K562 (cell line): ENCODE measurements around the gene VEGFA. TPM values are rescaled to one million over a fixed set of nuclear protein-coding genes. Genes with fewer than 3 reads are reported as not detected.
A peak's percentile ranks its signal among the peaks of the same experiment; 100 is the strongest.

Experiments
- BRCA1 ChIP-seq, 2 experiments: fragments of 450-650 bp in 1 of 2; sonication (generic) in 1 of 2; formaldehyde crosslinking in 1 of 2; IDR thresholded peaks; 2 replicates each; pipeline versions ENCODE4 v1.5.0 to v1.6.1; 2017 to 2020; ENCODE audit warnings: mild to moderate bottlenecking in 1 of 2, missing genetic modification reagents in 1 of 2
- CBFB ChIP-seq: sonication (generic); formaldehyde crosslinking; IDR thresholded peaks from 2 replicates; pipeline ENCODE4 v1.4.0; 2020; ENCODE audit warnings: mild to moderate bottlenecking, missing genetic modification reagents
- GABPB1 ChIP-seq: sonication (generic); formaldehyde crosslinking; IDR thresholded peaks from 2 replicates; pipeline ENCODE4 v1.8.0; 2022; ENCODE audit warnings: mild to moderate bottlenecking, missing genetic modification reagents
- HIVEP1 ChIP-seq: fragments of 250-450 bp; sonication (Bioruptor Pico); IDR thresholded peaks from 2 replicates; pipeline ENCODE4 v1.4.0; 2020; ENCODE audit warnings: mild to moderate bottlenecking
- MYNN ChIP-seq, 2 experiments: sonication (generic); formaldehyde crosslinking in 1 of 2; IDR thresholded peaks; 2 replicates each; pipeline versions ENCODE4 v1.5.0 to v1.6.1; 2016 to 2020; ENCODE audit warnings: antibody characterized with exemption in 1 of 2, missing genetic modification reagents in 1 of 2
- NCOA4 ChIP-seq: fragments of 450-650 bp; IDR thresholded peaks from 2 replicates; pipeline ENCODE4 v1.6.1; 2018; ENCODE audit warnings: mild to moderate bottlenecking; ENCODE audit not compliant: partially characterized antibody
- NFIC ChIP-seq: fragments of 450-650 bp; IDR thresholded peaks from 2 replicates; pipeline ENCODE4 v1.6.1; 2017; ENCODE audit warnings: mild to moderate bottlenecking, inconsistent platforms
- RFX5 ChIP-seq: IDR thresholded peaks from 2 replicates; pipeline ENCODE4 v1.6.1; 2011; ENCODE audit warnings: low read depth, mild to moderate bottlenecking, improper control_type of control experiment, low read length
- SOX6 ChIP-seq: fragments of 450-650 bp; IDR thresholded peaks from 2 replicates; pipeline ENCODE4 v1.6.1; 2014; ENCODE audit warnings: mild to moderate bottlenecking
- ZBTB8A ChIP-seq: fragments of 450-650 bp; IDR thresholded peaks from 2 replicates; pipeline ENCODE4 v1.6.1; 2018; ENCODE audit warnings: mild to moderate bottlenecking, moderate library complexity; ENCODE audit not compliant: partially characterized antibody
- ZNF444 ChIP-seq: fragments of 250-450 bp; sonication (Bioruptor Pico); IDR thresholded peaks from 2 replicates; pipeline ENCODE4 v1.4.0; 2020; ENCODE audit warnings: mild to moderate bottlenecking, moderate library complexity
- ZNF766 ChIP-seq: fragments of 200-800 bp; sonication (Bioruptor generic); conservative IDR thresholded peaks from 2 replicates; pipeline ENCODE4 v1.6.1; 2016; ENCODE audit warnings: missing genetic modification characterization, missing compliant biosample characterization
- polyA plus RNA-seq, 8 experiments: library from polyadenylated mRNA; depleted of rRNA in 4 of 8; stranded (reverse) in 5 of 8; unstranded in 3 of 8; fragments of >200 nt; fragmentation: Nextera tagmentation in 2 of 8; fragmentation: Illumina TruSeq in 1 of 8; extraction: Ambion mirVana in 2 of 8; extraction: Trizol in 1 of 8; gene quantifications; 2 replicates each; pipeline versions ENCODE4 v1.2.1 to v1.2.3, GENCODE V29; 2011 to 2014; ENCODE audit warnings: inconsistent platforms in 1 of 8, missing spikeins in 1 of 8
- total RNA-seq, 7 experiments: library from RNA; depleted of rRNA in 6 of 7; stranded (reverse); fragments of >200 nt in 6 of 7; fragmentation: Illumina TruSeq in 2 of 7; extraction: Trizol in 2 of 7; gene quantifications; 2 replicates each; pipeline versions ENCODE4 v1.2.1 to v1.2.3, GENCODE V29; 2011 to 2021; ENCODE audit warnings: low replicate concordance in 1 of 7
- TF ChIP-seq, protein P1 (sequence below): fragments of 250-450 bp; sonication (Bioruptor Pico); IDR thresholded peaks from 2 replicates; pipeline ENCODE4 v1.5.0; 2020; ENCODE audit warnings: mild to moderate bottlenecking, borderline replicate concordance
- TF ChIP-seq, protein P2 (sequence below): fragments of 450-650 bp; formaldehyde crosslinking; IDR thresholded peaks from 2 replicates; pipeline ENCODE4 v1.4.0; 2020; ENCODE audit warnings: mild to moderate bottlenecking, mixed read lengths
- TF ChIP-seq, protein P3 (sequence below): fragments of 250-450 bp; sonication (Bioruptor Pico); IDR thresholded peaks from 2 replicates; pipeline ENCODE4 v1.5.0; 2021; ENCODE audit warnings: mild to moderate bottlenecking, borderline replicate concordance
- TF ChIP-seq, protein P4 (sequence below): sonication (generic); formaldehyde crosslinking; IDR thresholded peaks from 2 replicates; pipeline ENCODE4 v1.8.1; 2023; ENCODE audit warnings: mild to moderate bottlenecking, missing genetic modification reagents, moderate library complexity

VEGFA gene
- total and polyA plus RNA-seq, 9 of the 15 experiments (the other 6 are each of a cell fraction or from before 2014, with no cell fraction given): 14.0 to 271 (median 124) TPM

DNA sequence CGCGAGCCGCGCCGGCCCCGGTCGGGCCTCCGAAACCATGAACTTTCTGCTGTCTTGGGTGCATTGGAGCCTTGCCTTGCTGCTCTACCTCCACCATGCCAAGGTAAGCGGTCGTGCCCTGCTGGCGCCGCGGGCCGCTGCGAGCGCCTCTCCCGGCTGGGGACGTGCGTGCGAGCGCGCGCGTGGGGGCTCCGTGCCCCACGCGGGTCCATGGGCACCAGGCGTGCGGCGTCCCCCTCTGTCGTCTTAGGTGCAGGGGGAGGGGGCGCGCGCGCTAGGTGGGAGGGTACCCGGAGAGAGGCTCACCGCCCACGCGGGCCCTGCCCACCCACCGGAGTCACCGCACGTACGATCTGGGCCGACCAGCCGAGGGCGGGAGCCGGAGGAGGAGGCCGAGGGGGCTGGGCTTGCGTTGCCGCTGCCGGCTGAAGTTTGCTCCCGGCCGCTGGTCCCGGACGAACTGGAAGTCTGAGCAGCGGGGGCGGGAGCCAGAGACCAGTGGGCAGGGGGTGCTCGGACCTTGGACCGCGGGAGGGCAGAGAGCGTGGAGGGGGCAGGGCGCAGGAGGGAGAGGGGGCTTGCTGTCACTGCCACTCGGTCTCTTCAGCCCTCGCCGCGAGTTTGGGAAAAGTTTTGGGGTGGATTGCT lies 1.3 kb downstream of the VEGFA start (continued):
- TF ChIP-seq, protein P1, sequence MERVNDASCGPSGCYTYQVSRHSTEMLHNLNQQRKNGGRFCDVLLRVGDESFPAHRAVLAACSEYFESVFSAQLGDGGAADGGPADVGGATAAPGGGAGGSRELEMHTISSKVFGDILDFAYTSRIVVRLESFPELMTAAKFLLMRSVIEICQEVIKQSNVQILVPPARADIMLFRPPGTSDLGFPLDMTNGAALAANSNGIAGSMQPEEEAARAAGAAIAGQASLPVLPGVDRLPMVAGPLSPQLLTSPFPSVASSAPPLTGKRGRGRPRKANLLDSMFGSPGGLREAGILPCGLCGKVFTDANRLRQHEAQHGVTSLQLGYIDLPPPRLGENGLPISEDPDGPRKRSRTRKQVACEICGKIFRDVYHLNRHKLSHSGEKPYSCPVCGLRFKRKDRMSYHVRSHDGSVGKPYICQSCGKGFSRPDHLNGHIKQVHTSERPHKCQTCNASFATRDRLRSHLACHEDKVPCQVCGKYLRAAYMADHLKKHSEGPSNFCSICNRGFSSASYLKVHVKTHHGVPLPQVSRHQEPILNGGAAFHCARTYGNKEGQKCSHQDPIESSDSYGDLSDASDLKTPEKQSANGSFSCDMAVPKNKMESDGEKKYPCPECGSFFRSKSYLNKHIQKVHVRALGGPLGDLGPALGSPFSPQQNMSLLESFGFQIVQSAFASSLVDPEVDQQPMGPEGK (CRISPR knock-in tag): no peak
- TF ChIP-seq HIVEP1 (CRISPR knock-in tag) (no peak), ZNF444 (CRISPR knock-in tag) (no peak), MYNN (IDR thresholded peaks at IDR 0.05) (peak; percentile 64; the same call in 1 of the 2 replicates), MYNN (CRISPR knock-in tag; IDR thresholded peaks at IDR 0.05) (no peak), NFIC (no peak), RFX5 (no peak), NCOA4 (no peak), SOX6 (no peak), ZNF766 (no peak), ZBTB8A (no peak), BRCA1 (IDR thresholded peaks at IDR 0.05) (no peak), BRCA1 (CRISPR knock-in tag; IDR thresholded peaks at IDR 0.05) (no peak), CBFB (peak; percentile 3; the same call in 1 of the 2 replicates), GABPB1 (CRISPR knock-in tag) (0 out of 2 replicates have a peak, but pooled peaks have one; percentile 1)
- TF ChIP-seq, protein P2, sequence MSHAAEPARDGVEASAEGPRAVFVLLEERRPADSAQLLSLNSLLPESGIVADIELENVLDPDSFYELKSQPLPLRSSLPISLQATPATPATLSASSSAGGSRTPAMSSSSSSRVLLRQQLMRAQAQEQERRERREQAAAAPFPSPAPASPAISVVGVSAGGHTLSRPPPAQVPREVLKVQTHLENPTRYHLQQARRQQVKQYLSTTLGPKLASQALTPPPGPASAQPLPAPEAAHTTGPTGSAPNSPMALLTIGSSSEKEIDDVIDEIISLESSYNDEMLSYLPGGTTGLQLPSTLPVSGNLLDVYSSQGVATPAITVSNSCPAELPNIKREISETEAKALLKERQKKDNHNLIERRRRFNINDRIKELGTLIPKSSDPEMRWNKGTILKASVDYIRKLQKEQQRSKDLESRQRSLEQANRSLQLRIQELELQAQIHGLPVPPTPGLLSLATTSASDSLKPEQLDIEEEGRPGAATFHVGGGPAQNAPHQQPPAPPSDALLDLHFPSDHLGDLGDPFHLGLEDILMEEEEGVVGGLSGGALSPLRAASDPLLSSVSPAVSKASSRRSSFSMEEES (CRISPR knock-in tag): no peak
- TF ChIP-seq, protein P3, sequence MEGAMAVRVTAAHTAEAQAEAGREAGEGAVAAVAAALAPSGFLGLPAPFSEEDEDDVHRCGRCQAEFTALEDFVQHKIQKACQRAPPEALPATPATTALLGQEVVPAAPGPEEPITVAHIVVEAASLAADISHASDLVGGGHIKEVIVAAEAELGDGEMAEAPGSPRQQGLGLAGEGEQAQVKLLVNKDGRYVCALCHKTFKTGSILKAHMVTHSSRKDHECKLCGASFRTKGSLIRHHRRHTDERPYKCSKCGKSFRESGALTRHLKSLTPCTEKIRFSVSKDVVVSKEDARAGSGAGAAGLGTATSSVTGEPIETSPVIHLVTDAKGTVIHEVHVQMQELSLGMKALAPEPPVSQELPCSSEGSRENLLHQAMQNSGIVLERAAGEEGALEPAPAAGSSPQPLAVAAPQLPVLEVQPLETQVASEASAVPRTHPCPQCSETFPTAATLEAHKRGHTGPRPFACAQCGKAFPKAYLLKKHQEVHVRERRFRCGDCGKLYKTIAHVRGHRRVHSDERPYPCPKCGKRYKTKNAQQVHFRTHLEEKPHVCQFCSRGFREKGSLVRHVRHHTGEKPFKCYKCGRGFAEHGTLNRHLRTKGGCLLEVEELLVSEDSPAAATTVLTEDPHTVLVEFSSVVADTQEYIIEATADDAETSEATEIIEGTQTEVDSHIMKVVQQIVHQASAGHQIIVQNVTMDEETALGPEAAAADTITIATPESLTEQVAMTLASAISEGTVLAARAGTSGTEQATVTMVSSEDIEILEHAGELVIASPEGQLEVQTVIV (CRISPR knock-in tag): no peak
- TF ChIP-seq, protein P4, sequence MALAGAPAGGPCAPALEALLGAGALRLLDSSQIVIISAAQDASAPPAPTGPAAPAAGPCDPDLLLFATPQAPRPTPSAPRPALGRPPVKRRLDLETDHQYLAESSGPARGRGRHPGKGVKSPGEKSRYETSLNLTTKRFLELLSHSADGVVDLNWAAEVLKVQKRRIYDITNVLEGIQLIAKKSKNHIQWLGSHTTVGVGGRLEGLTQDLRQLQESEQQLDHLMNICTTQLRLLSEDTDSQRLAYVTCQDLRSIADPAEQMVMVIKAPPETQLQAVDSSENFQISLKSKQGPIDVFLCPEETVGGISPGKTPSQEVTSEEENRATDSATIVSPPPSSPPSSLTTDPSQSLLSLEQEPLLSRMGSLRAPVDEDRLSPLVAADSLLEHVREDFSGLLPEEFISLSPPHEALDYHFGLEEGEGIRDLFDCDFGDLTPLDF (CRISPR knock-in tag): no peak; the same call in 1 of the 2 replicates
